Esophagus squamous epithelium (tissue), 5 donors: ENCODE data around the gene METTL16. TPM values are rescaled to one million over a fixed set of nuclear protein-coding genes. Genes with fewer than 3 reads are reported as not detected.

Experiments used
- DNase-seq: peaks from one replicate; lab custom pipeline; 2025; lab: John Stamatoyannopoulos, UW
- H3K27ac ChIP-seq, 4 donors: fragments of 200-600 bp; sonication (generic); one replicate each; pipeline ENCODE4 v1.5.1; 2016 to 2019; ENCODE audit warnings: mild to moderate bottlenecking in 1 of 4
- H3K27me3 ChIP-seq, 4 donors: fragments of 200-600 bp; sonication (generic); 1 replicate in 3 of 4; 2 replicates in 1 of 4; pipeline versions ENCODE4 v1.5.1 to v1.6.0; 2017 to 2021; ENCODE audit warnings: antibody characterized with exemption in 1 of 4
- H3K36me3 ChIP-seq, 3 donors: fragments of 200-600 bp; sonication (generic); one replicate each; pipeline ENCODE4 v1.5.1; 2016 to 2019
- H3K4me1 ChIP-seq, 3 donors: fragments of 200-600 bp; sonication (generic); one replicate each; pipeline ENCODE4 v1.5.1; 2017 to 2019
- H3K4me3 ChIP-seq, 4 donors: fragments of 200-600 bp; sonication (generic); 1 replicate in 3 of 4; 2 replicates in 1 of 4; pipeline ENCODE4 v1.5.1; 2016 to 2019; ENCODE audit warnings: mild to moderate bottlenecking in 2 of 4, moderate library complexity in 1 of 4
- H3K9me3 ChIP-seq, 3 donors: fragments of 200-600 bp; sonication (generic); one replicate each; pipeline ENCODE4 v1.5.1; 2016 to 2019
- CTCF ChIP-seq, 6 experiments: fragments of 450-650 bp in 4 of 6; fragments of 200-600 bp in 2 of 6; sonication (generic) in 2 of 6; IDR thresholded peaks; one replicate each; pipeline ENCODE4 v1.5.1; 2016 to 2019; ENCODE audit warnings: antibody characterized with exemption in 6 of 6, mild to moderate bottlenecking in 4 of 6, moderate library complexity in 4 of 6
- POLR2A ChIP-seq, 4 donors: fragments of 450-650 bp; IDR thresholded peaks; one replicate each; pipeline ENCODE4 v1.6.1; 2017; ENCODE audit warnings: antibody characterized with exemption in 4 of 4, mild to moderate bottlenecking in 4 of 4, moderate library complexity in 3 of 4
- whole genome bisulfite sequencing, 2 donors: methylation state at CpG; one replicate each; pipeline ENCODE4 v1.1.5; 2018; 5-methylcytosine and 5-hydroxymethylcytosine counted together
- intact Hi-C: fragments of 100-400 bp; cut with DNase I; formaldehyde crosslinking; loops from one replicate; pipeline ENCODE4 v1.15.0; 2022
- total RNA-seq, 4 donors: library from RNA; depleted of rRNA; stranded (reverse); fragments of >200 nt; gene quantifications; one replicate each; pipeline ENCODE4 v1.1.0, GENCODE V29; 2016
- donor health status: DM: yes; HTN: yes; CAD: no.

METTL16 gene
- total RNA-seq, 4 donors from 2014 or later = 12.5 to 31.5 (median 25.3) TPM

- intact Hi-C loops = loop anchor here (2.0 kb wide), 1 partner anchor 37 kb away; no protein-coding TSS in a partner anchor
- no peak for TF ChIP-seq POLR2A (IDR thresholded peaks at IDR 0.05)
- no peak for TF ChIP-seq CTCF (IDR thresholded peaks at IDR 0.05)
- no peaks in the 10 kb centered on the region for H3K9me3 ChIP-seq
- no peak overlapping the region for H3K4me3 ChIP-seq
- peaks cover 0 to 51% (median 13%) of the 10 kb centered on the region in 3 donors for H3K36me3 ChIP-seq
- H3K4me1 ChIP-seq = peaks cover 4 to 67% (median 6%) of the 10 kb centered on the region in 3 donors
- H3K27me3 ChIP-seq = no peaks in the 10 kb centered on the region
- peak overlapping the region in 3 of 4 donors; percentile 48 to 81 (median 70) for H3K27ac ChIP-seq
- DNase-seq = no peak
- 88% methylated on average over 5 to 6 of the region's 6 CpGs for WGBS, 2 donors
These were observed 92.2 kb downstream of the METTL16 start for GRCh38 chr17:2419486-2419885.

- H3K4me1 ChIP-seq = peaks cover 4 to 61% (median 6%) of the 10 kb centered on the region in 3 donors
- DNase-seq = no peak
- no peak overlapping the region for H3K4me3 ChIP-seq
- H3K27me3 ChIP-seq = no peaks in the 10 kb centered on the region
- peak overlapping the region; percentile 36 to 81 (median 59) for H3K27ac ChIP-seq
- no peaks in the 10 kb centered on the region for H3K9me3 ChIP-seq
- no peak for TF ChIP-seq POLR2A (IDR thresholded peaks at IDR 0.05)
- peaks cover 0 to 60% (median 13%) of the 10 kb centered on the region in 3 donors for H3K36me3 ChIP-seq
- WGBS, 2 donors = 56 to 80% methylated on average over 4 of the region's 7 CpGs
- intact Hi-C loops = loop anchor here (2.0 kb wide), 1 partner anchor 36 kb away; no protein-coding TSS in a partner anchor
These were observed 93.1 kb downstream of the METTL16 start for GRCh38 chr17:2418572-2418971.

- H3K27me3 ChIP-seq = no peaks in the 10 kb centered on the region
- peaks cover 13 to 50% (median 13%) of the 10 kb centered on the region in 3 donors for H3K4me1 ChIP-seq
- no peaks in the 10 kb centered on the region for H3K9me3 ChIP-seq
- WGBS, 2 donors = 21 to 30% methylated on average over 16 to 19 of the region's 19 CpGs
- peak overlapping the region in 3 of 4 donors; percentile 42 to 62 (median 61) for H3K27ac ChIP-seq
- H3K4me3 ChIP-seq = no peak overlapping the region
- peaks cover 0 to 56% (median 13%) of the 10 kb centered on the region in 3 donors for H3K36me3 ChIP-seq
- no peak for DNase-seq
- intact Hi-C loops = no loop called here
- TF ChIP-seq CTCF (IDR thresholded peaks at IDR 0.05) (peak; percentile 95 to 99 (median 98)), POLR2A (IDR thresholded peaks at IDR 0.05) (no peak)
These were observed 95.5 kb downstream of the METTL16 start for GRCh38 chr17:2416010-2416734.

DNA sequence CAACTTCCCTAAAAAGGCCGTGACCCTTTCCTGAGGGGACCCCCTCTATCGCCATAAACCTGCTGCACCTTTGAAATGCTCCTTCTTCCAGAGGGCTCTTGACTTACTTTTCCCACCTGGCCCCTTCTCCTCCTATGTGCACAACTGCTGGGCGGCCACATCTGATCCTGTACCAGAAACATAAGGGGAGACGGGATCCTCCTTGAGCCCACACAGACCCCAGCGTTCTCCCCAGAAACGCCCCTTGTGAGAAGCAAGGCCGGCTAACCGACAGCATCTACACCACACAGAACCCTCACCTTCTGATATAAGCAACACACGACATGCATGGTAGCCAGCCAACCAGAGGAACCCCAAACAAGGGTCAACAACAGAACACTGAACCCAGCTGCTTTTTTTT, 96.6 kb downstream of the METTL16 start:
- no peaks in the 10 kb centered on the region for H3K9me3 ChIP-seq
- H3K27me3 ChIP-seq = no peaks in the 10 kb centered on the region
- intact Hi-C loops = no loop called here
- TF ChIP-seq POLR2A (IDR thresholded peaks at IDR 0.05) (no peak), CTCF (IDR thresholded peaks at IDR 0.05) (no peak)
- peaks cover 0 to 45% (median 10%) of the 10 kb centered on the region in 3 donors for H3K36me3 ChIP-seq
- WGBS, 2 donors = 81 to 83% methylated on average over 6 to 8 of the region's 9 CpGs
- H3K4me3 ChIP-seq = no peak overlapping the region
- H3K4me1 ChIP-seq = peaks cover 13 to 48% (median 13%) of the 10 kb centered on the region in 3 donors
- DNase-seq = no peak
- H3K27ac ChIP-seq = peak overlapping the region in 1 of 4 donors; percentile 62

- intact Hi-C loops = no loop called here
- H3K4me3 ChIP-seq = no peak overlapping the region
- H3K27me3 ChIP-seq = no peaks in the 10 kb centered on the region
- H3K4me1 ChIP-seq = peaks cover 13 to 45% (median 13%) of the 10 kb centered on the region in 3 donors
- no peaks in the 10 kb centered on the region for H3K9me3 ChIP-seq
- TF ChIP-seq POLR2A (IDR thresholded peaks at IDR 0.05) (no peak), CTCF (IDR thresholded peaks at IDR 0.05) (no peak)
- DNase-seq = no peak
- H3K36me3 ChIP-seq = peaks cover 0 to 40% (median 5%) of the 10 kb centered on the region in 3 donors
- WGBS, 2 donors = 82 to 92% methylated on average over 14 to 17 of the region's 22 CpGs
- H3K27ac ChIP-seq = peak overlapping the region in 1 of 4 donors; percentile 62
These were observed 97.1 kb downstream of the METTL16 start for GRCh38 chr17:2414446-2415064.
